ENCODE measurements around the gene MYO5B. TPM values are rescaled to one million over a fixed set of nuclear protein-coding genes. Genes with fewer than 3 reads are reported as not detected.

Gene MYO5B
- total RNA-seq, 4 donors from 2014 or later, result 0.63 to 31.0 (median 13.0) TPM

GRCh38 chr18:50073319-50073718 lies 121.6 kb downstream of the MYO5B start:
- ATAC-seq (ENCODE audit: low FRiP score) (no peak), DNase-seq (ENCODE audit: low spot score) (no peak)
- TF ChIP-seq CTCF (IDR thresholded peaks at IDR 0.05), result no peak

GRCh38 chr18:50072146-50072545 lies 122.8 kb downstream of the MYO5B start:
- ATAC-seq (ENCODE audit: low FRiP score), result no peak
- no peak for DNase-seq (ENCODE audit: low spot score)
- no peak for TF ChIP-seq CTCF (IDR thresholded peaks at IDR 0.05)

- ATAC-seq (ENCODE audit: low FRiP score) (no peak), DNase-seq (ENCODE audit: low spot score) (no peak)
- no peak for TF ChIP-seq CTCF (IDR thresholded peaks at IDR 0.05)
These were observed 123.5 kb downstream of the MYO5B start for GRCh38 chr18:50071397-50071796.

GRCh38 chr18:50069422-50069821 lies 125.5 kb downstream of the MYO5B start:
- TF ChIP-seq CTCF (IDR thresholded peaks at IDR 0.05), result no peak
- DNase-seq (ENCODE audit: low spot score), result no peak
- no peak for ATAC-seq (ENCODE audit: low FRiP score)

GRCh38 chr18:50065527-50065926 lies 129.4 kb downstream of the MYO5B start:
- TF ChIP-seq CTCF (IDR thresholded peaks at IDR 0.05), result no peak
- ATAC-seq (ENCODE audit: low FRiP score) (no peak), DNase-seq (ENCODE audit: low spot score) (no peak)

- no peak for ATAC-seq (ENCODE audit: low FRiP score)
These were observed 129.9 kb downstream of the MYO5B start for GRCh38 chr18:50065039-50065438.

More at GRCh38 chr18:50065039-50065438, 129.9 kb downstream of the MYO5B start:
- DNase-seq (ENCODE audit: low spot score), result no peak
- TF ChIP-seq CTCF (IDR thresholded peaks at IDR 0.05), result no peak

Data from omental fat pad (tissue), 4 donors.